Limb (tissue), 2 donors: ENCODE results near the gene LCP1.
A peak's percentile ranks its signal among the peaks of the same experiment; 100 is the strongest.
"Not testable (repeated sequence)": the region's sequence is repeated elsewhere in the genome, so short reads cannot be mapped to it uniquely, and the experiment has no call there.

ENCODE experiments used
- DNase-seq, 2 donors: peaks; one replicate each; pipeline ENCODE4 v3.0.0-alpha.2; 2016; ENCODE audit errors: extremely low spot score in 2 of 2

Gene LCP1

GRCh38 chr13:46181840-46182490 lies at the start of gene LCP1:
Gene LCP1, minus strand, starts transcription at chr13:46182177. Its CDS starts 22,515 bp downstream, at chr13:46159662.
- no peak for DNase-seq

GRCh38 chr13:46229251-46229650 lies 47.3 kb upstream of the LCP1 start:
- DNase-seq: no peak

- not testable (repeated sequence) for DNase-seq
Observed at GRCh38 chr13:46220234-46220633, 38.3 kb upstream of the LCP1 start.

GRCh38 chr13:46214741-46215140 lies 32.8 kb upstream of the LCP1 start:
- DNase-seq: not testable (repeated sequence)

GRCh38 chr13:46213242-46213641 lies 31.3 kb upstream of the LCP1 start:
- no peak for DNase-seq

GRCh38 chr13:46211483-46212351 lies 29.7 kb upstream of the LCP1 start, which contains the start of gene LRRC63:
Gene LRRC63, plus strand, starts transcription at chr13:46211928. Its CDS starts 1,107 bp downstream, at chr13:46213035.
- DNase-seq: peak; percentile 77 to 83

- DNase-seq: peak in 1 of 2 donors; percentile 2
Observed at GRCh38 chr13:46211116-46211482, 29.1 kb upstream of the LCP1 start.

GRCh38 chr13:46210362-46211083 lies 28.5 kb upstream of the LCP1 start:
- no peak for DNase-seq

GRCh38 chr13:46207828-46208227 lies 25.9 kb upstream of the LCP1 start:
- no peak for DNase-seq

GRCh38 chr13:46206143-46206542 lies 24.2 kb upstream of the LCP1 start:
- no peak for DNase-seq

GRCh38 chr13:46202966-46203365 lies 21.0 kb upstream of the LCP1 start:
- DNase-seq: no peak

GRCh38 chr13:46202188-46202795 lies 20.3 kb upstream of the LCP1 start:
- DNase-seq: no peak

- no peak for DNase-seq
Observed at GRCh38 chr13:46198696-46199193, 16.8 kb upstream of the LCP1 start.

- DNase-seq: no peak
Observed at GRCh38 chr13:46197299-46198048, 15.5 kb upstream of the LCP1 start.

- no peak for DNase-seq
Observed at GRCh38 chr13:46195016-46195415, 13.0 kb upstream of the LCP1 start.

- no peak for DNase-seq
Observed at GRCh38 chr13:46192412-46192811, 10.4 kb upstream of the LCP1 start.

GRCh38 chr13:46185634-46186033 lies 3.7 kb upstream of the LCP1 start:
- DNase-seq: no peak

- DNase-seq: no peak
Observed at GRCh38 chr13:46184277-46184699, 2.3 kb upstream of the LCP1 start.

- no peak for DNase-seq
Observed at GRCh38 chr13:46183018-46183946, 1.3 kb upstream of the LCP1 start.

GRCh38 chr13:46182491-46182877 lies 507 bp upstream of the LCP1 start:
- no peak for DNase-seq
